K562 (cell line): ENCODE data around the gene MAP3K7. TPM values are rescaled to one million over a fixed set of nuclear protein-coding genes. Genes with fewer than 3 reads are reported as not detected.

Experiments used
- DMBX1 ChIP-seq: fragments of 250-450 bp; sonication (Bioruptor Pico); IDR thresholded peaks from 2 replicates; pipeline ENCODE4 v1.8.0; 2022; ENCODE audit warnings: inconsistent platforms, mild to moderate bottlenecking, moderate library complexity, borderline replicate concordance
- FOS ChIP-seq: IDR thresholded peaks from 3 replicates; pipeline ENCODE4 v1.6.1; 2011; ENCODE audit not compliant: insufficient read length; ENCODE audit errors: extremely low read depth
- FOXP1 ChIP-seq: sonication (generic); formaldehyde crosslinking; IDR thresholded peaks from 2 replicates; pipeline ENCODE4 v1.8.0; 2022; ENCODE audit warnings: mild to moderate bottlenecking, missing genetic modification reagents
- GATAD2B ChIP-seq: fragments of 450-650 bp; IDR thresholded peaks from 2 replicates; pipeline ENCODE4 v1.6.1; 2017; ENCODE audit warnings: mild to moderate bottlenecking, borderline replicate concordance
- HNRNPH1 ChIP-seq: fragments of 200-400 bp; formaldehyde crosslinking; optimal IDR thresholded peaks from 2 replicates; pipeline ENCODE3; 2017; ENCODE audit warnings: low read depth, mild to moderate bottlenecking, low read length, moderate library complexity
- ILF3 ChIP-seq: fragments of 450-650 bp; IDR thresholded peaks from 2 replicates; pipeline ENCODE4 v1.6.1; 2018; ENCODE audit warnings: antibody characterized with exemption, mild to moderate bottlenecking, moderate library complexity, borderline replicate concordance
- MEF2D ChIP-seq: conservative IDR thresholded peaks from 2 replicates; pipeline ENCODE4 v1.6.1; 2016; ENCODE audit warnings: low read depth, missing genetic modification characterization, missing compliant biosample characterization
- NFE2 ChIP-seq: IDR thresholded peaks from 2 replicates; pipeline ENCODE4 v1.6.1; 2014; ENCODE audit warnings: antibody characterized with exemption, low read depth
- SMARCC2 ChIP-seq: fragments of 450-650 bp; IDR thresholded peaks from 2 replicates; pipeline ENCODE4 v1.6.1; 2017; ENCODE audit warnings: antibody characterized with exemption, moderate library complexity, mild to moderate bottlenecking, low read depth
- SUPT5H ChIP-seq: fragments of 450-650 bp; IDR thresholded peaks from 2 replicates; pipeline ENCODE4 v1.6.1; 2016
- TAF9B ChIP-seq: fragments of 450-650 bp; IDR thresholded peaks from 2 replicates; pipeline ENCODE4 v1.6.1; 2018; ENCODE audit warnings: mild to moderate bottlenecking; ENCODE audit not compliant: partially characterized antibody
- TEAD4 ChIP-seq, 2 experiments: sonication (generic) in 1 of 2; formaldehyde crosslinking in 1 of 2; IDR thresholded peaks; 2 replicates each; pipeline versions ENCODE4 v1.6.1 to v1.8.0; 2012 to 2022; ENCODE audit warnings: borderline replicate concordance in 1 of 2, inconsistent platforms in 1 of 2, low read length in 1 of 2, mild to moderate bottlenecking in 1 of 2, missing genetic modification reagents in 1 of 2
- TFAM ChIP-seq: fragments of 250-450 bp; sonication (Bioruptor Pico); conservative IDR thresholded peaks from 2 replicates; pipeline ENCODE4 v1.5.0; 2021; ENCODE audit warnings: mild to moderate bottlenecking, moderate library complexity
- polyA plus RNA-seq, 8 experiments: library from polyadenylated mRNA; depleted of rRNA in 4 of 8; stranded (reverse) in 5 of 8; unstranded in 3 of 8; fragments of >200 nt; fragmentation: Nextera tagmentation in 2 of 8; fragmentation: Illumina TruSeq in 1 of 8; extraction: Ambion mirVana in 2 of 8; extraction: Trizol in 1 of 8; gene quantifications; 2 replicates each; pipeline versions ENCODE4 v1.2.1 to v1.2.3, GENCODE V29; 2011 to 2014; ENCODE audit warnings: inconsistent platforms in 1 of 8, missing spikeins in 1 of 8
- total RNA-seq, 7 experiments: library from RNA; depleted of rRNA in 6 of 7; stranded (reverse); fragments of >200 nt in 6 of 7; fragmentation: Illumina TruSeq in 2 of 7; extraction: Trizol in 2 of 7; gene quantifications; 2 replicates each; pipeline versions ENCODE4 v1.2.1 to v1.2.3, GENCODE V29; 2011 to 2021; ENCODE audit warnings: low replicate concordance in 1 of 7
- TF ChIP-seq, protein P1 (sequence below): sonication (generic); formaldehyde crosslinking; IDR thresholded peaks from 2 replicates; pipeline ENCODE4 v1.8.1; 2023; ENCODE audit warnings: missing genetic modification reagents, mild to moderate bottlenecking, borderline replicate concordance
- TF ChIP-seq, protein P2 (sequence below): fragments of 250-450 bp; sonication (Bioruptor Pico); IDR thresholded peaks from 2 replicates; pipeline ENCODE4 v1.4.0; 2020; ENCODE audit warnings: mild to moderate bottlenecking, moderate library complexity
- TF ChIP-seq, protein P3 (sequence below): fragments of 450-650 bp; IDR thresholded peaks from 2 replicates; pipeline ENCODE4 v1.6.1; 2014; ENCODE audit warnings: low read depth, mild to moderate bottlenecking, moderate library complexity, borderline replicate concordance
- TF ChIP-seq, protein P4 (sequence below): fragments of 450-650 bp; formaldehyde crosslinking; IDR thresholded peaks from 2 replicates; pipeline ENCODE4 v1.4.0; 2020; ENCODE audit warnings: mild to moderate bottlenecking, moderate library complexity

The MAP3K7 gene
- total and polyA plus RNA-seq, 9 of the 15 experiments (the other 6 are each of a cell fraction or from before 2014, with no cell fraction given) = 13.4 to 60.9 (median 34.8) TPM

DNA sequence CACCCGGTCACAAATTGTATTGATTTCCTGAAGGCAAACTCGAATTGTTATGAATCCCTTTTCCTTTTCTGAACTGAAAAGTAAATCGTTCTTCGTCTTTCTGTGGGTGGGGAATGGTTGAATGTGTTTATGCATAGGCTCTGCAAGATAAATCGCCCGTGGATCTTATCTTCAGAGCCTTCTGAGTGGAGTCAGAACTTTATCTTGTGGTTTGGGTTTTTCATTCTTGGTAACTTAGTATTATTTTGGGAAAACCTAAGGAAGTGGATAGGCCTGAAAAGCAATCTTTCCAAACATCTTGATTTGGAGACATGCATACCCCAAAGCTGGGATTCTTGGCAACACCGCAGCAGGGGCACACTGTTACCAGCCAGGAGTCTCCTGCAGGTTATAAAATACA, 122.4 kb downstream of the MAP3K7 start (continued):
- TF ChIP-seq, protein P1, sequence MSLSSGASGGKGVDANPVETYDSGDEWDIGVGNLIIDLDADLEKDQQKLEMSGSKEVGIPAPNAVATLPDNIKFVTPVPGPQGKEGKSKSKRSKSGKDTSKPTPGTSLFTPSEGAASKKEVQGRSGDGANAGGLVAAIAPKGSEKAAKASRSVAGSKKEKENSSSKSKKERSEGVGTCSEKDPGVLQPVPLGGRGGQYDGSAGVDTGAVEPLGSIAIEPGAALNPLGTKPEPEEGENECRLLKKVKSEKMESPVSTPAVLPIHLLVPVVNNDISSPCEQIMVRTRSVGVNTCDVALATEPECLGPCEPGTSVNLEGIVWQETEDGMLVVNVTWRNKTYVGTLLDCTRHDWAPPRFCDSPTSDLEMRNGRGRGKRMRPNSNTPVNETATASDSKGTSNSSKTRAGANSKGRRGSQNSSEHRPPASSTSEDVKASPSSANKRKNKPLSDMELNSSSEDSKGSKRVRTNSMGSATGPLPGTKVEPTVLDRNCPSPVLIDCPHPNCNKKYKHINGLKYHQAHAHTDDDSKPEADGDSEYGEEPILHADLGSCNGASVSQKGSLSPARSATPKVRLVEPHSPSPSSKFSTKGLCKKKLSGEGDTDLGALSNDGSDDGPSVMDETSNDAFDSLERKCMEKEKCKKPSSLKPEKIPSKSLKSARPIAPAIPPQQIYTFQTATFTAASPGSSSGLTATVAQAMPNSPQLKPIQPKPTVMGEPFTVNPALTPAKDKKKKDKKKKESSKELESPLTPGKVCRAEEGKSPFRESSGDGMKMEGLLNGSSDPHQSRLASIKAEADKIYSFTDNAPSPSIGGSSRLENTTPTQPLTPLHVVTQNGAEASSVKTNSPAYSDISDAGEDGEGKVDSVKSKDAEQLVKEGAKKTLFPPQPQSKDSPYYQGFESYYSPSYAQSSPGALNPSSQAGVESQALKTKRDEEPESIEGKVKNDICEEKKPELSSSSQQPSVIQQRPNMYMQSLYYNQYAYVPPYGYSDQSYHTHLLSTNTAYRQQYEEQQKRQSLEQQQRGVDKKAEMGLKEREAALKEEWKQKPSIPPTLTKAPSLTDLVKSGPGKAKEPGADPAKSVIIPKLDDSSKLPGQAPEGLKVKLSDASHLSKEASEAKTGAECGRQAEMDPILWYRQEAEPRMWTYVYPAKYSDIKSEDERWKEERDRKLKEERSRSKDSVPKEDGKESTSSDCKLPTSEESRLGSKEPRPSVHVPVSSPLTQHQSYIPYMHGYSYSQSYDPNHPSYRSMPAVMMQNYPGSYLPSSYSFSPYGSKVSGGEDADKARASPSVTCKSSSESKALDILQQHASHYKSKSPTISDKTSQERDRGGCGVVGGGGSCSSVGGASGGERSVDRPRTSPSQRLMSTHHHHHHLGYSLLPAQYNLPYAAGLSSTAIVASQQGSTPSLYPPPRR = no peak
- no peak for TF ChIP-seq SUPT5H
- no peak for TF ChIP-seq NFE2
- TF ChIP-seq, protein P2, sequence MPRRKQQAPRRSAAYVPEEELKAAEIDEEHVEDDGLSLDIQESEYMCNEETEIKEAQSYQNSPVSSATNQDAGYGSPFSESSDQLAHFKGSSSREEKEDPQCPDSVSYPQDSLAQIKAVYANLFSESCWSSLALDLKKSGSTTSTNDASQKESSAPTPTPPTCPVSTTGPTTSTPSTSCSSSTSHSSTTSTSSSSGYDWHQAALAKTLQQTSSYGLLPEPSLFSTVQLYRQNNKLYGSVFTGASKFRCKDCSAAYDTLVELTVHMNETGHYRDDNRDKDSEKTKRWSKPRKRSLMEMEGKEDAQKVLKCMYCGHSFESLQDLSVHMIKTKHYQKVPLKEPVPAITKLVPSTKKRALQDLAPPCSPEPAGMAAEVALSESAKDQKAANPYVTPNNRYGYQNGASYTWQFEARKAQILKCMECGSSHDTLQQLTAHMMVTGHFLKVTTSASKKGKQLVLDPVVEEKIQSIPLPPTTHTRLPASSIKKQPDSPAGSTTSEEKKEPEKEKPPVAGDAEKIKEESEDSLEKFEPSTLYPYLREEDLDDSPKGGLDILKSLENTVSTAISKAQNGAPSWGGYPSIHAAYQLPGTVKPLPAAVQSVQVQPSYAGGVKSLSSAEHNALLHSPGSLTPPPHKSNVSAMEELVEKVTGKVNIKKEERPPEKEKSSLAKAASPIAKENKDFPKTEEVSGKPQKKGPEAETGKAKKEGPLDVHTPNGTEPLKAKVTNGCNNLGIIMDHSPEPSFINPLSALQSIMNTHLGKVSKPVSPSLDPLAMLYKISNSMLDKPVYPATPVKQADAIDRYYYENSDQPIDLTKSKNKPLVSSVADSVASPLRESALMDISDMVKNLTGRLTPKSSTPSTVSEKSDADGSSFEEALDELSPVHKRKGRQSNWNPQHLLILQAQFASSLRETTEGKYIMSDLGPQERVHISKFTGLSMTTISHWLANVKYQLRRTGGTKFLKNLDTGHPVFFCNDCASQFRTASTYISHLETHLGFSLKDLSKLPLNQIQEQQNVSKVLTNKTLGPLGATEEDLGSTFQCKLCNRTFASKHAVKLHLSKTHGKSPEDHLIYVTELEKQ (CRISPR knock-in tag) = no peak
- no peak for TF ChIP-seq TFAM
- TF ChIP-seq, protein P3, sequence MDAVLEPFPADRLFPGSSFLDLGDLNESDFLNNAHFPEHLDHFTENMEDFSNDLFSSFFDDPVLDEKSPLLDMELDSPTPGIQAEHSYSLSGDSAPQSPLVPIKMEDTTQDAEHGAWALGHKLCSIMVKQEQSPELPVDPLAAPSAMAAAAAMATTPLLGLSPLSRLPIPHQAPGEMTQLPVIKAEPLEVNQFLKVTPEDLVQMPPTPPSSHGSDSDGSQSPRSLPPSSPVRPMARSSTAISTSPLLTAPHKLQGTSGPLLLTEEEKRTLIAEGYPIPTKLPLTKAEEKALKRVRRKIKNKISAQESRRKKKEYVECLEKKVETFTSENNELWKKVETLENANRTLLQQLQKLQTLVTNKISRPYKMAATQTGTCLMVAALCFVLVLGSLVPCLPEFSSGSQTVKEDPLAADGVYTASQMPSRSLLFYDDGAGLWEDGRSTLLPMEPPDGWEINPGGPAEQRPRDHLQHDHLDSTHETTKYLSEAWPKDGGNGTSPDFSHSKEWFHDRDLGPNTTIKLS = no peak
- no peak for TF ChIP-seq FOS
- TF ChIP-seq MEF2D (tag) = no peak
- no peak; the same call in 1 of the 2 replicates for TF ChIP-seq DMBX1 (CRISPR knock-in tag)
- TF ChIP-seq GATAD2B = peak; percentile 54; the same call in 1 of the 2 replicates
- peak; percentile 86 for TF ChIP-seq TEAD4 (IDR thresholded peaks at IDR 0.05; ENCODE audit: low read length)
- TF ChIP-seq TEAD4 (CRISPR knock-in tag; IDR thresholded peaks at IDR 0.05; ENCODE audit: borderline replicate concordance) = no peak
- TF ChIP-seq ILF3 = no peak
- TF ChIP-seq TAF9B = no peak
- peak; percentile 57; the same call in 1 of the 2 replicates for TF ChIP-seq SMARCC2
- TF ChIP-seq, protein P4, sequence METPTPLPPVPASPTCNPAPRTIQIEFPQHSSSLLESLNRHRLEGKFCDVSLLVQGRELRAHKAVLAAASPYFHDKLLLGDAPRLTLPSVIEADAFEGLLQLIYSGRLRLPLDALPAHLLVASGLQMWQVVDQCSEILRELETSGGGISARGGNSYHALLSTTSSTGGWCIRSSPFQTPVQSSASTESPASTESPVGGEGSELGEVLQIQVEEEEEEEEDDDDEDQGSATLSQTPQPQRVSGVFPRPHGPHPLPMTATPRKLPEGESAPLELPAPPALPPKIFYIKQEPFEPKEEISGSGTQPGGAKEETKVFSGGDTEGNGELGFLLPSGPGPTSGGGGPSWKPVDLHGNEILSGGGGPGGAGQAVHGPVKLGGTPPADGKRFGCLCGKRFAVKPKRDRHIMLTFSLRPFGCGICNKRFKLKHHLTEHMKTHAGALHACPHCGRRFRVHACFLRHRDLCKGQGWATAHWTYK (CRISPR knock-in tag) = no peak
- TF ChIP-seq HNRNPH1 = no peak
- TF ChIP-seq FOXP1 (CRISPR knock-in tag) = no peak
